Ishikawa (cell line): ENCODE measurements around the gene ORC1.

Experiments
- CREB1 ChIP-seq: IDR thresholded peaks from 2 replicates; pipeline ENCODE4 v1.6.1; 2012; ENCODE audit warnings: low read depth
- EGR1 ChIP-seq: IDR thresholded peaks from 2 replicates; pipeline ENCODE4 v1.6.1; 2012
- EP300 ChIP-seq: IDR thresholded peaks from 2 replicates; pipeline ENCODE4 v1.6.1; 2012; ENCODE audit warnings: borderline replicate concordance
- FOXM1 ChIP-seq: IDR thresholded peaks from 2 replicates; pipeline ENCODE4 v1.6.1; 2012; ENCODE audit warnings: low read depth, borderline replicate concordance
- MAX ChIP-seq: IDR thresholded peaks from 2 replicates; pipeline ENCODE4 v1.6.1; 2012
- RAD21 ChIP-seq: IDR thresholded peaks from 2 replicates; pipeline ENCODE4 v1.6.1; 2012; ENCODE audit warnings: low read depth
- REST ChIP-seq: IDR thresholded peaks from 2 replicates; pipeline ENCODE4 v1.6.1; 2012; ENCODE audit warnings: low read depth, mild to moderate bottlenecking
- TAF1 ChIP-seq: IDR thresholded peaks from 2 replicates; pipeline ENCODE4 v1.6.1; 2012; ENCODE audit warnings: low read depth, mild to moderate bottlenecking
- TEAD4 ChIP-seq: IDR thresholded peaks from 2 replicates; pipeline ENCODE4 v1.6.1; 2012
- ZBTB7A ChIP-seq: IDR thresholded peaks from 2 replicates; pipeline ENCODE4 v1.6.1; 2012; ENCODE audit warnings: low read depth

- no peak for TF ChIP-seq TAF1
- TF ChIP-seq EP300 = no peak
- no peak for TF ChIP-seq MAX
- TF ChIP-seq REST = no peak
- TF ChIP-seq FOXM1 = no peak
- no peak for TF ChIP-seq CREB1
- no peak for TF ChIP-seq RAD21
- TF ChIP-seq EGR1 = no peak
- no peak for TF ChIP-seq ZBTB7A
- no peak for TF ChIP-seq TEAD4
Observed at GRCh38 chr1:52357397-52357796, 46.8 kb downstream of the ORC1 start.
